ENCODE results near the gene NCOA7.

- TF ChIP-seq CTCF (IDR thresholded peaks at IDR 0.05 in 2 of 3, conservative IDR thresholded peaks at IDR 0.05 in 1 of 3; ENCODE audit: control insufficient read depth in 2 of 3, extremely low read depth in 1 of 3, insufficient read depth in 1 of 3, low read depth in 3 of 3, low read length in 3 of 3) (no peak), TAF1 (IDR thresholded peaks at IDR 0.05; ENCODE audit: borderline replicate concordance, low read depth, low read length) (no peak), NR2C2 (IDR thresholded peaks at IDR 0.05; ENCODE audit: borderline replicate concordance, control insufficient read depth, insufficient read length, low read depth) (no peak), RELA (IDR thresholded peaks at IDR 0.05; ENCODE audit: borderline replicate concordance, partially characterized antibody) (no peak), POLR2AphosphoS5 (IDR thresholded peaks at IDR 0.05; ENCODE audit: low read length) (no peak), SP1 (IDR thresholded peaks at IDR 0.05; ENCODE audit: low read depth, low read length) (no peak), YY1 (IDR thresholded peaks at IDR 0.05; ENCODE audit: low read depth, low read length) (no peak), SUPT20H (IDR thresholded peaks at IDR 0.05; ENCODE audit: borderline replicate concordance, control insufficient read depth, low read depth, low read length) (no peak), EZH2 (IDR thresholded peaks at IDR 0.05; ENCODE audit: borderline replicate concordance, control insufficient read depth, low read depth, low read length) (no peak), E4F1 (IDR thresholded peaks at IDR 0.05; ENCODE audit: borderline replicate concordance, partially characterized antibody) (no peak)
Observed at GRCh38 chr6:125810445-125810844, 19.7 kb downstream of the NCOA7 start.

Measured in GM12878 (cell line).